Dendritic cell treated with granulocyte-macrophage colony-stimulating factor and Interleukin-4, amounts not matched to agents 40 ng/mL and 50 ng/mL, for 4 days (primary cell): ENCODE data around the gene BTN1A1.
A peak's percentile ranks its signal among the peaks of the same experiment; 100 is the strongest.
"Not testable (repeated sequence)": the region's sequence is repeated elsewhere in the genome, so short reads cannot be mapped to it uniquely, and the experiment has no call there.

Source experiments
- H3K27ac Mint-ChIP-seq: one replicate; pipeline ENCODE4 v1.8.0; 2022; ENCODE audit warnings: mild to moderate bottlenecking, mixed read lengths
- H3K27me3 Mint-ChIP-seq: one replicate; pipeline ENCODE4 v1.8.0; 2022; ENCODE audit warnings: mild to moderate bottlenecking, mixed read lengths
- H3K36me3 Mint-ChIP-seq: one replicate; pipeline ENCODE4 v1.8.0; 2022; ENCODE audit warnings: low read depth, mixed read lengths
- H3K4me1 Mint-ChIP-seq: one replicate; pipeline ENCODE4 v1.8.0; 2022; ENCODE audit warnings: low read depth, mixed read lengths
- H3K4me3 Mint-ChIP-seq: one replicate; pipeline ENCODE4 v1.8.0; 2022; ENCODE audit warnings: mild to moderate bottlenecking, moderate library complexity, mixed read lengths
- H3K9me3 Mint-ChIP-seq: one replicate; pipeline ENCODE4 v1.8.0; 2022; ENCODE audit warnings: mixed read lengths
- intact Hi-C: fragments of 100-400 bp; cut with micrococcal nuclease; formaldehyde crosslinking; loops from one replicate; pipeline ENCODE4 v1.15.0; 2022

Gene BTN1A1

GRCh38 chr6:26500102-26500501 lies at the start of gene BTN1A1:
BTN1A1 (plus strand) TSS chr6:26500303; CDS start chr6:26501287, 984 bp downstream.
- intact Hi-C loops, result no loop called here

GRCh38 chr6:26452631-26453235 lies 47.4 kb upstream of the BTN1A1 start:
- Mint-ChIP-seq H3K9me3 (no peaks in the 10 kb centered on the region), H3K4me3 (no peak overlapping the region), H3K27ac (no peak overlapping the region), H3K27me3 (no peaks in the 10 kb centered on the region), H3K36me3 (peaks cover 48% of the 10 kb centered on the region), H3K4me1 (peaks cover 39% of the 10 kb centered on the region)
- intact Hi-C loops, result loop anchor here (10.0 kb wide), 1 partner anchor 88 kb away; the partner anchor contains the start of gene BTN3A2

More at GRCh38 chr6:26500102-26500501, at the start of gene BTN1A1:
- H3K9me3 Mint-ChIP-seq, result no peaks in the 10 kb centered on the region
- no peak within 1 kb of the TSS for H3K27ac Mint-ChIP-seq
- H3K4me1 Mint-ChIP-seq, result peaks cover 30% of the 10 kb centered on the region
- no peaks in the 10 kb centered on the region for H3K36me3 Mint-ChIP-seq
- H3K27me3 Mint-ChIP-seq, result peaks cover 34% of the 10 kb centered on the region
- H3K4me3 Mint-ChIP-seq, result no peak within 1 kb of the TSS

GRCh38 chr6:26454631-26455030 lies 45.5 kb upstream of the BTN1A1 start:
- intact Hi-C loops, result loop anchor here (10.0 kb wide), 1 partner anchor 90 kb away; the partner anchor contains the start of gene BTN3A2
- Mint-ChIP-seq H3K27me3 (no peaks in the 10 kb centered on the region), H3K9me3 (no peaks in the 10 kb centered on the region), H3K36me3 (peaks cover 48% of the 10 kb centered on the region), H3K4me1 (peaks cover 46% of the 10 kb centered on the region), H3K4me3 (no peak overlapping the region), H3K27ac (no peak overlapping the region)

- intact Hi-C loops, result loop anchor here (10.0 kb wide), 1 partner anchor 91 kb away; the partner anchor contains the start of gene BTN3A2
Measured at GRCh38 chr6:26455357-26455970, 44.6 kb upstream of the BTN1A1 start.

GRCh38 chr6:26457264-26457805 lies 42.8 kb upstream of the BTN1A1 start:
- H3K4me1 Mint-ChIP-seq, result peaks cover 70% of the 10 kb centered on the region
- intact Hi-C loops, result loop anchor here (10.0 kb wide), 1 partner anchor 93 kb away; the partner anchor contains the start of gene BTN3A2

More at GRCh38 chr6:26455357-26455970, 44.6 kb upstream of the BTN1A1 start:
- Mint-ChIP-seq H3K36me3 (peaks cover 48% of the 10 kb centered on the region), H3K27me3 (no peaks in the 10 kb centered on the region), H3K4me1 (peaks cover 55% of the 10 kb centered on the region), H3K9me3 (no peaks in the 10 kb centered on the region), H3K27ac (peak overlapping the region; percentile 98), H3K4me3 (no peak overlapping the region)

GRCh38 chr6:26457806-26458688 lies 42.1 kb upstream of the BTN1A1 start, which contains the start of gene BTN2A1:
BTN2A1 (plus strand) TSS chr6:26457955; CDS start chr6:26458637, 682 bp downstream.
- H3K4me1 Mint-ChIP-seq, result peaks cover 77% of the 10 kb centered on the region
- peak within 1 kb of the TSS; percentile 99 for H3K4me3 Mint-ChIP-seq
- peak within 1 kb of the TSS; percentile 98 for H3K27ac Mint-ChIP-seq
- peaks cover 55% of the 10 kb centered on the region for H3K36me3 Mint-ChIP-seq
- intact Hi-C loops, result loop anchor here (10.0 kb wide), 1 partner anchor 93 kb away; the partner anchor contains the start of gene BTN3A2
- H3K9me3 Mint-ChIP-seq, result no peaks in the 10 kb centered on the region
- H3K27me3 Mint-ChIP-seq, result no peaks in the 10 kb centered on the region

More at GRCh38 chr6:26457264-26457805, 42.8 kb upstream of the BTN1A1 start:
- peaks cover 48% of the 10 kb centered on the region for H3K36me3 Mint-ChIP-seq
- H3K9me3 Mint-ChIP-seq, result no peaks in the 10 kb centered on the region
- H3K27ac Mint-ChIP-seq, result peak overlapping the region; percentile 98
- H3K4me3 Mint-ChIP-seq, result peak overlapping the region; percentile 68
- H3K27me3 Mint-ChIP-seq, result no peaks in the 10 kb centered on the region

- Mint-ChIP-seq H3K27ac (peak overlapping the region; percentile 51), H3K36me3 (peaks cover 67% of the 10 kb centered on the region), H3K4me3 (peak overlapping the region; percentile 73), H3K27me3 (no peaks in the 10 kb centered on the region), H3K9me3 (no peaks in the 10 kb centered on the region), H3K4me1 (peaks cover 85% of the 10 kb centered on the region)
- intact Hi-C loops, result loop anchor here (10.0 kb wide), 1 partner anchor 94 kb away; the partner anchor contains the start of gene BTN3A2
Measured at GRCh38 chr6:26459023-26459810, 40.9 kb upstream of the BTN1A1 start.

GRCh38 chr6:26461353-26461752 lies 38.8 kb upstream of the BTN1A1 start:
- H3K4me3 Mint-ChIP-seq, H3K9me3 Mint-ChIP-seq, H3K27me3 Mint-ChIP-seq, intact Hi-C loops: not testable (repeated sequence)
- H3K36me3 Mint-ChIP-seq, result peaks cover 88% of the 10 kb centered on the region
- H3K4me1 Mint-ChIP-seq, result peaks cover 82% of the 10 kb centered on the region
- peak overlapping the region; percentile 59 for H3K27ac Mint-ChIP-seq

GRCh38 chr6:26464014-26464413 lies 36.1 kb upstream of the BTN1A1 start:
- Mint-ChIP-seq H3K4me1 (peaks cover 92% of the 10 kb centered on the region), H3K4me3 (no peak overlapping the region)

GRCh38 chr6:26464416-26465131 lies 35.5 kb upstream of the BTN1A1 start:
- H3K36me3 Mint-ChIP-seq, result peaks cover 97% of the 10 kb centered on the region
- intact Hi-C loops, result no loop called here
- H3K4me3 Mint-ChIP-seq, result no peak overlapping the region
- H3K9me3 Mint-ChIP-seq, result no peaks in the 10 kb centered on the region
- peaks cover 88% of the 10 kb centered on the region for H3K4me1 Mint-ChIP-seq
- H3K27me3 Mint-ChIP-seq, result no peaks in the 10 kb centered on the region
- H3K27ac Mint-ChIP-seq, result peak overlapping the region; percentile 43

More at GRCh38 chr6:26464014-26464413, 36.1 kb upstream of the BTN1A1 start:
- Mint-ChIP-seq H3K36me3 (peaks cover 100% of the 10 kb centered on the region), H3K9me3 (no peaks in the 10 kb centered on the region), H3K27ac (peak overlapping the region; percentile 43), H3K27me3 (no peaks in the 10 kb centered on the region)
- intact Hi-C loops, result no loop called here

- H3K27ac Mint-ChIP-seq, result no peak overlapping the region
- no peak overlapping the region for H3K4me3 Mint-ChIP-seq
- no peaks in the 10 kb centered on the region for H3K27me3 Mint-ChIP-seq
- intact Hi-C loops, result no loop called here
- no peaks in the 10 kb centered on the region for H3K9me3 Mint-ChIP-seq
- H3K4me1 Mint-ChIP-seq, result peaks cover 76% of the 10 kb centered on the region
- H3K36me3 Mint-ChIP-seq, result peaks cover 97% of the 10 kb centered on the region
Measured at GRCh38 chr6:26465776-26466175, 34.3 kb upstream of the BTN1A1 start.

GRCh38 chr6:26468829-26469228 lies 31.3 kb upstream of the BTN1A1 start:
- Mint-ChIP-seq H3K4me3 (no peak overlapping the region), H3K9me3 (peaks cover 11% of the 10 kb centered on the region), H3K27ac (peak overlapping the region; percentile 3), H3K27me3 (no peaks in the 10 kb centered on the region), H3K36me3 (peaks cover 83% of the 10 kb centered on the region), H3K4me1 (peaks cover 69% of the 10 kb centered on the region)
- intact Hi-C loops, result no loop called here
